Measurements from ENCODE around the gene C9orf40.

The C9orf40 gene, protein sequence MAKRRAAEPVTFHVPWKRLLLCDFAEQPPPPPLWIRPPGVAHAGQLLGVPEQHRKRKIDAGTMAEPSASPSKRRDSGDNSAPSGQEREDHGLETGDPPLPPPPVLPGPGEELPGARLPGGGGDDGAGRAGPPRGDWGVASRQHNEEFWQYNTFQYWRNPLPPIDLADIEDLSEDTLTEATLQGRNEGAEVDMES

DNA sequence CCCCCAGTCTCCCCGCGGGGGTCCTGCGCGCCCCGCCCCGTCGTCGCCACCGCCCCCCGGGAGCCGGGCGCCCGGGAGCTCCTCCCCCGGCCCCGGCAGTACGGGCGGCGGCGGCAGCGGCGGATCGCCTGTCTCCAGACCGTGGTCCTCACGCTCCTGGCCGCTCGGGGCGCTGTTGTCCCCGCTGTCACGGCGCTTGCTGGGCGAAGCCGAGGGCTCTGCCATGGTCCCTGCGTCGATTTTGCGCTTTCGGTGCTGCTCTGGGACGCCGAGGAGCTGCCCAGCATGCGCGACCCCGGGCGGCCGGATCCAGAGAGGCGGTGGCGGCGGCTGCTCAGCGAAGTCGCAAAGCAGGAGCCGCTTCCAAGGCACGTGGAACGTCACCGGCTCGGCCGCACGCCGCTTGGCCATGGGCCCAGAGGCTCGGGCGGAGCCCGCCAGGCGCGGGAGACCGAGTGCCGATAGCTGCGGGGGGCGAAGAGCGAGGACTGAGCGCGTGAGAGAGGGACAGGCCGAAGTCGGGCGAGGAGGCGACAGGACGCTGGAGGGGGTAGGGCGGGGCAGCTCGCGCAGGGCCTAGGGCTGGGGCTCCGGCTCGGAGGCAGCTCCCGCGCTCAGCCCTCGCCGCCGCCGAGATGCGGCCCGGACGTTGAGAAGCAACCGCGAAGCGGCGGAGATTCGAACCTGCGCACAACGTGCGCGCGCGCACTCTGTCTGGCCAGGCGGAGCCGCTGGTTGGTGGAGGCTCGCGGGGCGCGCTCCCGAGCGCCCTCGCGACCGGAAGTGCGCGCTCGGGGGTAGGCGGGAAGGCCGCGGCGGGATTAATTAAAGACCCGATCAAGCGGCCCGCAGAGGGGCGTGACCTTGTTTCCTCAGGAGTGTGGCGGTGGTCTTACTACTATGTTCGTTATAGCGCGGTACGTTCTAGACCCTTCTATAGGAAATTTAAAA is at the start of gene C9orf40:
Gene C9orf40 (minus strand): TSS at position 712 of the 951 bp plus-strand sequence. CDS start 301 bp downstream, at position 411.
- peak within 1 kb of the TSS; percentile 80 for H3K4me2 ChIP-seq
- H3K4me3 ChIP-seq, result peak within 1 kb of the TSS; percentile 97
- H3K9me3 ChIP-seq, result no peaks in the 10 kb centered on the region
- peaks cover 38% of the 10 kb centered on the region for H3K4me1 ChIP-seq
- H3K27me3 ChIP-seq, result no peaks in the 10 kb centered on the region
- no peak for TF ChIP-seq Cebpa-rat (IDR thresholded peaks at IDR 0.05)
- H3K9ac ChIP-seq, result peak within 1 kb of the TSS; percentile 98
- peaks cover 4% of the 10 kb centered on the region; the same call in 1 of the 2 replicates for H3K36me3 ChIP-seq
- H3K27ac ChIP-seq, result peak within 1 kb of the TSS; percentile 99
- H4K20me1 ChIP-seq, result no peaks in the 10 kb centered on the region

DNA sequence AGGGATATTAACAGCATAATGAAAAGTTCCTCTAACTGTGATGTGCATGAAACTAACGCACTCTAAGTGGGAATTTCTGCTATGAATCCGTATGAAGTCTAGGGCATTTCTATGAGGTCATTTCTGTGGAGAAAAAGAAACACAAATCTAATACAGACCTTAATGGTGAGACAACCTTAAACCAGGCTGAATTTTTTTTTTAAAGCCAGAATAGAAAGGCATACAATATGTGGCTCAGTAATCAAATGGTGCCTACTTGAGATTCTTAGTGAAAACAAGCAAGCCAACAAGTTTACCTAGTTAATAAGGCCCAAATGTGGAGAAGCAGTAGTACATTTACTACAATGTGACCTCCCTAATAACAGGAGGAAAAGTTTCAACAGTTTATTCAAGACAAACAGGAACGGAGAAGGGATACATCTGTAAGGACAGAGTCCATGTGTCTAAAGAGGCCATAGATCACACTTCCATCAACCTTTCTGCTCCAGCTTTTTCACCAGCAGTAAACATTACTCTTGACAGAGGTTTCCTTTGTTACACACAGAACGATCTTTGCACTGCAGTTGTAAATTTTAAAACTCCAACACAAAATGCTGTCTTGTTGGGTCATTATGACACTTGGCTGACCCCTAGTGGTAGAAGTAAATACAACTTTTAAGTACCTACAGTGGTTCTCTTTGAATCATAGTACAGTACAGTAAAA is 49.2 kb upstream of the C9orf40 start:
- Histone ChIP-seq H3K4me3 (no peak overlapping the region), H3K4me1 (no peaks in the 10 kb centered on the region), H3K9me3 (no peaks in the 10 kb centered on the region), H3K9ac (no peak overlapping the region), H3K27me3 (no peaks in the 10 kb centered on the region), H3K27ac (no peak overlapping the region), H3K4me2 (no peak overlapping the region), H4K20me1 (peaks cover 6% of the 10 kb centered on the region; the same call in 1 of the 2 replicates), H3K36me3 (peaks cover 27% of the 10 kb centered on the region)
- TF ChIP-seq Cebpa-rat (IDR thresholded peaks at IDR 0.05), result no peak

DNA sequence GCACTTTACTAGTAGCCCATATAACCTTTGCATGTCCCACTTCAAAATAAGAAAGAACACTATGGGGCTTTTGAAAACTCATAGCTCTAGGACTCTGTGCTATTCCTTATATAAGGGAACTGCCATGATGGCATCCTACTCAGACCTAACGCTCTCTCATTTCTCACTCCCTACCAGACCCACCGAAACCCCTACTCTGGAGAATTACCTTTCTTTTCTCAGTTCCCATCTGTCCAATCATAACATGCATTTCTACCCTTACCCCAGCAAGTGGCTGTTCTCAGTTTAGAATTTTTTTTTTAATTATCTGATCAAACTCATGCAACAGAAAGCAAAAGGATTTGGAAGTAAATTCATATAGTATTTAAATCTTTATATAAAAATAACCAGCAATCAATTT is 48.1 kb upstream of the C9orf40 start:
- no peak overlapping the region for H3K4me2 ChIP-seq
- H3K9me3 ChIP-seq, result no peaks in the 10 kb centered on the region
- no peaks in the 10 kb centered on the region for H3K4me1 ChIP-seq
- H3K36me3 ChIP-seq, result peaks cover 30% of the 10 kb centered on the region
- peaks cover 6% of the 10 kb centered on the region; the same call in 1 of the 2 replicates for H4K20me1 ChIP-seq
- TF ChIP-seq Cebpa-rat (IDR thresholded peaks at IDR 0.05), result no peak
- H3K27me3 ChIP-seq, result no peaks in the 10 kb centered on the region
- no peak overlapping the region for H3K9ac ChIP-seq
- H3K4me3 ChIP-seq, result no peak overlapping the region
- no peak overlapping the region for H3K27ac ChIP-seq

DNA sequence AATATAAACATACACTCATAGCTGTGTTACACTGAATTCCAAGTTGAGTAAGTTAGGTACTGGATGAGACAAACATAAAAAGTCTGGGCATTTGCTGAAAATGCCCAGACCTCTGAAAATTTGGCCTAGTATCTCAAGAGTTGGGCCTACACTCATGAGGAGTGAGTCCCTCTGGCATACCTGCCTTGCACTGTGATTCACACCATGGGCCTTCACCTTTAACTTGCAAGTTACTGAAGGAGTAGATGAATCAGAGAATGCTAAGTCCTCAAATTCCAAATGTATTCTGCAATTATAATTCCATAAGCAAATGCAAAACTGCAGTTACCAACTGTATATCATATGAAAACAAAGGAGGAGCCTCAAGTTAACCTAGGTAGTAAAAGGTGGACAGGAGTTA is 32.3 kb upstream of the C9orf40 start:
- no peaks in the 10 kb centered on the region for H3K4me1 ChIP-seq
- no peak overlapping the region for H3K27ac ChIP-seq
- H3K4me2 ChIP-seq, result no peak overlapping the region
- peaks cover 60% of the 10 kb centered on the region for H3K36me3 ChIP-seq
- no peaks in the 10 kb centered on the region for H3K9me3 ChIP-seq
- no peaks in the 10 kb centered on the region for H3K27me3 ChIP-seq
- no peaks in the 10 kb centered on the region for H4K20me1 ChIP-seq
- no peak overlapping the region for H3K9ac ChIP-seq
- H3K4me3 ChIP-seq, result no peak overlapping the region
- no peak for TF ChIP-seq Cebpa-rat (IDR thresholded peaks at IDR 0.05)

DNA sequence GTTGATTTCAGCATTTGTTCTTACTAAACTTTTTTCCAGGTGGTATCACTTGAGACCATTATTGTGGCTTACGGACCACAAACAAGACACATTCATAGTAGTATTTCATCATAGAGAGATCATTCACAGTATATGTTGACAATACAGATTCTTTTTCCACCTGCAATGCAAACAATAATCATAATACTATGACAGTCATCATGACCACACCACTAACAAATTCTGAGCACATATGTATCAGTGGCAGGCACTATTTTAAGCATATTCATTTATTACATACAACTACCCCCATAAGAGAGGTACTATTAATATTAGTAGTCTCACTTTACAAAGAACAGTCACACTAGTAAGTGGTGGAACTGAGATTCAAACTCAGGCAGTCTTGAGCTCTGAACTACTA is 31.0 kb upstream of the C9orf40 start:
- H3K27me3 ChIP-seq, result no peaks in the 10 kb centered on the region
- H3K4me3 ChIP-seq, result no peak overlapping the region
- no peak overlapping the region for H3K4me2 ChIP-seq
- no peak for TF ChIP-seq Cebpa-rat (IDR thresholded peaks at IDR 0.05)
- H3K9me3 ChIP-seq, result no peaks in the 10 kb centered on the region
- H4K20me1 ChIP-seq, result no peaks in the 10 kb centered on the region
- no peak overlapping the region for H3K27ac ChIP-seq
- no peak overlapping the region for H3K9ac ChIP-seq
- peaks cover 64% of the 10 kb centered on the region for H3K36me3 ChIP-seq
- H3K4me1 ChIP-seq, result no peaks in the 10 kb centered on the region

DNA sequence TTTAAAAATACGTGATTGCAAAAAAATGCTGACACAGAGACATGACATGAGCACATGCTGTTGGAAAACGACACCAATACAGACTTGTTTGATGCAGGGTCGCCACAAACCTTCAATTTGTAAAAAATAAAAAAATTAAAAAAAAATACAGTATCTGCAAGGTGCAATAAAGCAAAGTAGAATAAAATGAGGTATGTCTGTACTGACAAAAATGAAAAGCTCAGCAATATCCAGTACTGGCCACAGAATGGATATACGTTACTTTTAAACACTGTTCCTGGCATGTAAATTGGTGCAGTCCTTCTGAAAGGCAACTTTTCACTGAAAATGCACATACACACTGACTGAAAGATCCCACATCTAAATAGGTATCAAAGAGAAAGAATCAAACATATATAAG is 27.1 kb upstream of the C9orf40 start:
- Histone ChIP-seq H3K4me1 (no peaks in the 10 kb centered on the region), H3K36me3 (peaks cover 74% of the 10 kb centered on the region), H3K9me3 (peaks cover 14% of the 10 kb centered on the region), H3K4me3 (no peak overlapping the region), H3K4me2 (no peak overlapping the region), H3K27ac (no peak overlapping the region), H4K20me1 (no peaks in the 10 kb centered on the region), H3K27me3 (no peaks in the 10 kb centered on the region), H3K9ac (no peak overlapping the region)
- TF ChIP-seq Cebpa-rat (IDR thresholded peaks at IDR 0.05), result no peak

DNA sequence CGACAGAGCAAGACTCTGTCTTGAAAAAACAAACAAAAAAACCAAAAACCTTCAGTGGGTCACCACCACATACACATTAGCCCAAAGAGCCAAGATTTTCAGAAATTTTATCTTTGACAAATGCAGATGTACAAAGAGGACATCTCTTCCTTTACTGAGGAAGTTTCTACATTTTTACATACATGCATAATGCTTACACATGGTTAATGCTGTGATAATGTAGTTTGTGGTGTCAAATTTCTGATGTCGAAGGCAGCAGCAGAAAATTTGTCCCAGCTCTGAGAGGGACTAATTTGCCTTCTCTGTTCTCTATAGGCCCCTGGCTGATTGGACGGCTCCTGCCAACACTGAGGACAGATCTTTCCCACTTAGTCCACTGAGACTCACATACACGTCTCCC is 24.6 kb upstream of the C9orf40 start:
- peaks cover 14% of the 10 kb centered on the region for H3K9me3 ChIP-seq
- H3K4me3 ChIP-seq, result no peak overlapping the region
- H3K36me3 ChIP-seq, result peaks cover 63% of the 10 kb centered on the region
- no peak overlapping the region for H3K27ac ChIP-seq
- H3K9ac ChIP-seq, result no peak overlapping the region
- no peaks in the 10 kb centered on the region for H4K20me1 ChIP-seq
- peaks cover 15% of the 10 kb centered on the region for H3K4me1 ChIP-seq
- TF ChIP-seq Cebpa-rat (IDR thresholded peaks at IDR 0.05), result no peak
- H3K27me3 ChIP-seq, result no peaks in the 10 kb centered on the region
- no peak overlapping the region for H3K4me2 ChIP-seq

DNA sequence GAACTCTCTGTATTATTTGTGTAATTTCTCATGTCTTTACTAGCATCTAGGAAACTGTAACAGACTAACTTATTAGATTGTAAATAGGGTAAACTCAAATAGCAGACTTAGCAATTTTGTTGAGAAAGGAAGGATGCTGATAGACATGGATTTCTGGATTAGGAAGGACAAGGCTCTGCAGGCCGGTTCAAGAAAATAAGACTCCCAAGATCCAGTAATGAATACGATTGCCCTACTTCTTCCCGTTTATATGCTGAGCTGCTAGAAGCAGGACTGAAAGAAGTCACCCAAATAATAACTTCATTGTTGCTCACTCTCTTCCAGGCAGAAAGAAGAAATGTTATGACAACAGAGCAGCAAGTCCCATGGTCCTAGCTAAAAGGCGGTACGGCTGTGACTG is 22.8 kb upstream of the C9orf40 start:
- Histone ChIP-seq H3K9ac (no peak overlapping the region), H3K27me3 (no peaks in the 10 kb centered on the region), H3K9me3 (peaks cover 14% of the 10 kb centered on the region), H3K27ac (no peak overlapping the region), H3K36me3 (peaks cover 63% of the 10 kb centered on the region), H3K4me1 (peaks cover 15% of the 10 kb centered on the region), H3K4me2 (no peak overlapping the region), H4K20me1 (no peaks in the 10 kb centered on the region), H3K4me3 (no peak overlapping the region)
- TF ChIP-seq Cebpa-rat (IDR thresholded peaks at IDR 0.05), result no peak

DNA sequence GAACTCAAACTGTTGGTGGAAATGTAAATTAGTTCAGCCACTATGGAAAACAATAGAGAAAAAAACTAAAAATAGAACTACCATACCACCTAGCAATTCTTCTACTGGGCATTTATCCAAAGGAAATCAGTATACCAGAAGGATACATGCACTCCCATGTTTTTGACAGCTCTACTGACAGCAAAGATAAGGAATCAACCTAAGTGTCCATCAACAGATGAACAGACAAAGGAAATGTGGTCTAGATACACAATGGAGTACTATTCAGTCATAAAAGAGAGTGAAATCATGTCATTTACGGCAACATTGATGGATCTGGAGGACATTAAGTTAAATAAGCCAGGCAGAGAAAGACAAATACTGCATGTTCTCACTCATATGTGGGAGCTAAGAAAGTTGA is 21.8 kb upstream of the C9orf40 start:
- no peaks in the 10 kb centered on the region for H4K20me1 ChIP-seq
- H3K9me3 ChIP-seq, result peaks cover 14% of the 10 kb centered on the region
- H3K4me3 ChIP-seq, result no peak overlapping the region
- H3K27ac ChIP-seq, result no peak overlapping the region
- peaks cover 15% of the 10 kb centered on the region for H3K4me1 ChIP-seq
- H3K4me2 ChIP-seq, result no peak overlapping the region
- H3K27me3 ChIP-seq, result no peaks in the 10 kb centered on the region
- H3K9ac ChIP-seq, result no peak overlapping the region
- no peak for TF ChIP-seq Cebpa-rat (IDR thresholded peaks at IDR 0.05)
- peaks cover 54% of the 10 kb centered on the region for H3K36me3 ChIP-seq

All from BLaER1 (cell line).